NCI-H2081 treated with DMSO at 0.1 percent for 48 hours (cell line): ENCODE data around the gene DDX39B.
A peak's percentile ranks its signal among the peaks of the same experiment; 100 is the strongest.
"Not testable (repeated sequence)": the region's sequence is repeated elsewhere in the genome, so short reads cannot be mapped to it uniquely, and the experiment has no call there.

Experiments used
- DNase-seq: peaks from one replicate; lab custom pipeline; 2025; lab: John Stamatoyannopoulos, UW

Gene DDX39B

GRCh38 chr6:31528821-31529328 is 12.9 kb downstream of the DDX39B start, which contains the start of gene MCCD1:
Gene MCCD1, plus strand, starts transcription at chr6:31528962. Its CDS starts 53 bp downstream, at chr6:31529015.
- DNase-seq, result no peak

GRCh38 chr6:31528307-31528777 is 13.5 kb downstream of the DDX39B start:
- DNase-seq, result no peak

GRCh38 chr6:31525932-31526591 is 15.7 kb downstream of the DDX39B start:
- no peak for DNase-seq

- DNase-seq, result no peak
These were observed 16.3 kb downstream of the DDX39B start for GRCh38 chr6:31525553-31525931.

GRCh38 chr6:31521835-31522234 is 20.0 kb downstream of the DDX39B start:
- no peak for DNase-seq

GRCh38 chr6:31513456-31514165 is 28.2 kb downstream of the DDX39B start:
- no peak for DNase-seq

- no peak for DNase-seq
These were observed 31.8 kb downstream of the DDX39B start for GRCh38 chr6:31510007-31510406.

GRCh38 chr6:31509036-31509435 is 32.8 kb downstream of the DDX39B start:
- not testable (repeated sequence) for DNase-seq

- DNase-seq, result no peak
These were observed 39.2 kb downstream of the DDX39B start for GRCh38 chr6:31502586-31502985.

- DNase-seq, result not testable (repeated sequence)
These were observed 42.2 kb downstream of the DDX39B start for GRCh38 chr6:31499648-31500047.

GRCh38 chr6:31498748-31499147 is 43.1 kb downstream of the DDX39B start:
- no peak for DNase-seq

- peak; percentile 43 for DNase-seq
These were observed 44.0 kb downstream of the DDX39B start, which contains the start of gene MICB for GRCh38 chr6:31497531-31498476. Gene MICB, plus strand, starts transcription at chr6:31498145. Its CDS starts 49 bp downstream, at chr6:31498194.

- not testable (repeated sequence) for DNase-seq
These were observed 45.0 kb downstream of the DDX39B start for GRCh38 chr6:31496826-31497225.

GRCh38 chr6:31495580-31495979 is 46.2 kb downstream of the DDX39B start:
- no peak for DNase-seq

GRCh38 chr6:31493875-31494694 is 47.7 kb downstream of the DDX39B start:
- DNase-seq, result no peak

GRCh38 chr6:31493550-31493874 is 48.3 kb downstream of the DDX39B start:
- not testable (repeated sequence) for DNase-seq

GRCh38 chr6:31490115-31490873 is 51.5 kb downstream of the DDX39B start:
- no peak for DNase-seq

GRCh38 chr6:31489086-31489485 is 52.7 kb downstream of the DDX39B start:
- no peak for DNase-seq

GRCh38 chr6:31487674-31488073 is 54.1 kb downstream of the DDX39B start:
- DNase-seq, result not testable (repeated sequence)

- not testable (repeated sequence) for DNase-seq
These were observed 55.6 kb downstream of the DDX39B start for GRCh38 chr6:31486065-31486837.
